ENCODE results near the gene TMEM89. TPM values are rescaled to one million over a fixed set of nuclear protein-coding genes. Genes with fewer than 3 reads are reported as not detected.

The TMEM89 gene
- total and polyA plus RNA-seq, 2 of the 13 experiments (the other 11 are each of a cell fraction or from before 2014, with no cell fraction given), result 0.31 to 0.59 TPM

DNA sequence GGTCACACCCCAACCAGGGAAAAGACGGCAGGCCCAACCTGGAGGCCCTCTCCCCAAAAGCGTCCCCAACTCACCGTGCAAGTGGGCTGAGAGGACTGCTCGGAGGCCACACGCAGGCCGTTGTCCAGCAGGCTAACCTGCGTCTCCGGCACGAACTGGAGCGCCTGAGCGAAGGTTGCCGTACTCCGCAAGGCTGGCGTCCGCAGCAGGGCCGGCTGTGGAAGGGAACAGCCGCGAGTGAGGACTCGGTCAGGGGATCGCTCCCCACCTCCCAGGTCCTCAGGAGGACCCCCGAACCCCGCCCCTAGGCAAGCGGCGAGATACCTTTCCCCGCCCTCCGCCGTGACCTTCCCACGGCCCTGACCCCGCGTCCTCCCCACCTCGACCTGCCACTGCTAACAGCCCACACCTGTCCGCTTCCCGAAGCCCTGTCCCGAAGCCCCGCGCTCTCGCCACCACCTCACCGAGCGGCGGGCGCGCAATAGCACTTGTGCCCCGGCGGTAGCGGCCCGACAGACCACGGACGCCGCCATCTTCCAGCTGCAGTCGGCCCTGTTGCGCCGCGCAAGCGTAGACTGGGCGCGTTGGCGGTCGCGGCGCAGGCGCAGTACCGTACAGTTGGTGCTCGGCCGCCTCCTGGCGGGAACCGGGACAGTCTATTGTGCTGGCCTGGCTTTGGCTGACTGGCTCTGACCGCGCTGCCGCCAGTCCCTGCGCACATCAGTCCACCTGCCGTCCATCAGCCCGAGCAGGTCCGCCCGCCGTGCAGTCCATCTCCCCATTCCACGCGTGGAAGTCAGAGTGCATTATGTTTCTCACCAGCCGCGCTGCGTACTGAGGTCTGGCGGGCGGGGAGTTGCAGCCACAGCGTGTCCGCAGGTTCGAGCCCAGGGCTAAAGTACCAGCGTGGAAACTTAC, 12.2 kb downstream of the TMEM89 start, which contains the start of gene UQCRC1 (continued):
- TF ChIP-seq, protein P1, sequence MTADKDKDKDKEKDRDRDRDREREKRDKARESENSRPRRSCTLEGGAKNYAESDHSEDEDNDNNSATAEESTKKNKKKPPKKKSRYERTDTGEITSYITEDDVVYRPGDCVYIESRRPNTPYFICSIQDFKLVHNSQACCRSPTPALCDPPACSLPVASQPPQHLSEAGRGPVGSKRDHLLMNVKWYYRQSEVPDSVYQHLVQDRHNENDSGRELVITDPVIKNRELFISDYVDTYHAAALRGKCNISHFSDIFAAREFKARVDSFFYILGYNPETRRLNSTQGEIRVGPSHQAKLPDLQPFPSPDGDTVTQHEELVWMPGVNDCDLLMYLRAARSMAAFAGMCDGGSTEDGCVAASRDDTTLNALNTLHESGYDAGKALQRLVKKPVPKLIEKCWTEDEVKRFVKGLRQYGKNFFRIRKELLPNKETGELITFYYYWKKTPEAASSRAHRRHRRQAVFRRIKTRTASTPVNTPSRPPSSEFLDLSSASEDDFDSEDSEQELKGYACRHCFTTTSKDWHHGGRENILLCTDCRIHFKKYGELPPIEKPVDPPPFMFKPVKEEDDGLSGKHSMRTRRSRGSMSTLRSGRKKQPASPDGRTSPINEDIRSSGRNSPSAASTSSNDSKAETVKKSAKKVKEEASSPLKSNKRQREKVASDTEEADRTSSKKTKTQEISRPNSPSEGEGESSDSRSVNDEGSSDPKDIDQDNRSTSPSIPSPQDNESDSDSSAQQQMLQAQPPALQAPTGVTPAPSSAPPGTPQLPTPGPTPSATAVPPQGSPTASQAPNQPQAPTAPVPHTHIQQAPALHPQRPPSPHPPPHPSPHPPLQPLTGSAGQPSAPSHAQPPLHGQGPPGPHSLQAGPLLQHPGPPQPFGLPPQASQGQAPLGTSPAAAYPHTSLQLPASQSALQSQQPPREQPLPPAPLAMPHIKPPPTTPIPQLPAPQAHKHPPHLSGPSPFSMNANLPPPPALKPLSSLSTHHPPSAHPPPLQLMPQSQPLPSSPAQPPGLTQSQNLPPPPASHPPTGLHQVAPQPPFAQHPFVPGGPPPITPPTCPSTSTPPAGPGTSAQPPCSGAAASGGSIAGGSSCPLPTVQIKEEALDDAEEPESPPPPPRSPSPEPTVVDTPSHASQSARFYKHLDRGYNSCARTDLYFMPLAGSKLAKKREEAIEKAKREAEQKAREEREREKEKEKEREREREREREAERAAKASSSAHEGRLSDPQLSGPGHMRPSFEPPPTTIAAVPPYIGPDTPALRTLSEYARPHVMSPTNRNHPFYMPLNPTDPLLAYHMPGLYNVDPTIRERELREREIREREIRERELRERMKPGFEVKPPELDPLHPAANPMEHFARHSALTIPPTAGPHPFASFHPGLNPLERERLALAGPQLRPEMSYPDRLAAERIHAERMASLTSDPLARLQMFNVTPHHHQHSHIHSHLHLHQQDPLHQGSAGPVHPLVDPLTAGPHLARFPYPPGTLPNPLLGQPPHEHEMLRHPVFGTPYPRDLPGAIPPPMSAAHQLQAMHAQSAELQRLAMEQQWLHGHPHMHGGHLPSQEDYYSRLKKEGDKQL (CRISPR knock-in tag; IDR thresholded peaks at IDR 0.05; ENCODE audit: low read depth), result no peak
- peak; percentile 91 for TF ChIP-seq HDAC1 (CRISPR knock-in tag; IDR thresholded peaks at IDR 0.05)
- TF ChIP-seq ZC3H4 (CRISPR knock-in tag; IDR thresholded peaks at IDR 0.05; ENCODE audit: borderline replicate concordance), result no peak
- peak; percentile 84 for TF ChIP-seq MED1 (CRISPR knock-in tag; IDR thresholded peaks at IDR 0.05)
- TF ChIP-seq ZNF614 (CRISPR knock-in tag; IDR thresholded peaks at IDR 0.05; ENCODE audit: borderline replicate concordance), result peak; percentile 39; the same call in 1 of the 2 replicates
- no peak for TF ChIP-seq SOX13 (IDR thresholded peaks at IDR 0.05)
- TF ChIP-seq SOX13 (CRISPR knock-in tag; conservative IDR thresholded peaks at IDR 0.05 in 1 of 2, IDR thresholded peaks at IDR 0.05 in 1 of 2), result peak in 1 of 2 experiments; percentile 52; a peak in 2 of 4 replicates
- TF ChIP-seq JUND (CRISPR knock-in tag; IDR thresholded peaks at IDR 0.05), result peak; percentile 53; the same call in 1 of the 2 replicates
- no peak for TF ChIP-seq CHCHD3 (CRISPR knock-in tag; IDR thresholded peaks at IDR 0.05)
- TF ChIP-seq, protein P2, sequence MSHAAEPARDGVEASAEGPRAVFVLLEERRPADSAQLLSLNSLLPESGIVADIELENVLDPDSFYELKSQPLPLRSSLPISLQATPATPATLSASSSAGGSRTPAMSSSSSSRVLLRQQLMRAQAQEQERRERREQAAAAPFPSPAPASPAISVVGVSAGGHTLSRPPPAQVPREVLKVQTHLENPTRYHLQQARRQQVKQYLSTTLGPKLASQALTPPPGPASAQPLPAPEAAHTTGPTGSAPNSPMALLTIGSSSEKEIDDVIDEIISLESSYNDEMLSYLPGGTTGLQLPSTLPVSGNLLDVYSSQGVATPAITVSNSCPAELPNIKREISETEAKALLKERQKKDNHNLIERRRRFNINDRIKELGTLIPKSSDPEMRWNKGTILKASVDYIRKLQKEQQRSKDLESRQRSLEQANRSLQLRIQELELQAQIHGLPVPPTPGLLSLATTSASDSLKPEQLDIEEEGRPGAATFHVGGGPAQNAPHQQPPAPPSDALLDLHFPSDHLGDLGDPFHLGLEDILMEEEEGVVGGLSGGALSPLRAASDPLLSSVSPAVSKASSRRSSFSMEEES (CRISPR knock-in tag; IDR thresholded peaks at IDR 0.05), result 0 out of 2 replicates have a peak, but pooled peaks have one; percentile 13
- TF ChIP-seq, protein P3, sequence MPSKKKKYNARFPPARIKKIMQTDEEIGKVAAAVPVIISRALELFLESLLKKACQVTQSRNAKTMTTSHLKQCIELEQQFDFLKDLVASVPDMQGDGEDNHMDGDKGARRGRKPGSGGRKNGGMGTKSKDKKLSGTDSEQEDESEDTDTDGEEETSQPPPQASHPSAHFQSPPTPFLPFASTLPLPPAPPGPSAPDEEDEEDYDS (CRISPR knock-in tag; IDR thresholded peaks at IDR 0.05), result peak; percentile 83
- peak; percentile 90 for TF ChIP-seq HIVEP1 (CRISPR knock-in tag; IDR thresholded peaks at IDR 0.05)
- TF ChIP-seq, protein P4, sequence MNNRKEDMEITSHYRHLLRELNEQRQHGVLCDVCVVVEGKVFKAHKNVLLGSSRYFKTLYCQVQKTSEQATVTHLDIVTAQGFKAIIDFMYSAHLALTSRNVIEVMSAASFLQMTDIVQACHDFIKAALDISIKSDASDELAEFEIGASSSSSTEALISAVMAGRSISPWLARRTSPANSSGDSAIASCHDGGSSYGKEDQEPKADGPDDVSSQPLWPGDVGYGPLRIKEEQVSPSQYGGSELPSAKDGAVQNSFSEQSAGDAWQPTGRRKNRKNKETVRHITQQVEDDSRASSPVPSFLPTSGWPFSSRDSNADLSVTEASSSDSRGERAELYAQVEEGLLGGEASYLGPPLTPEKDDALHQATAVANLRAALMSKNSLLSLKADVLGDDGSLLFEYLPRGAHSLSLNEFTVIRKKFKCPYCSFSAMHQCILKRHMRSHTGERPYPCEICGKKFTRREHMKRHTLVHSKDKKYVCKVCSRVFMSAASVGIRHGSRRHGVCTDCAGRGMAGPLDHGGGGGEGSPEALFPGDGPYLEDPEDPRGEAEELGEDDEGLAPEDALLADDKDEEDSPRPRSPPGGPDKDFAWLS (CRISPR knock-in tag; IDR thresholded peaks at IDR 0.05; ENCODE audit: borderline replicate concordance), result no peak
- no peak; the same call in 1 of the 2 replicates for TF ChIP-seq MEIS2 (CRISPR knock-in tag; IDR thresholded peaks at IDR 0.05)
- TF ChIP-seq, protein P5, sequence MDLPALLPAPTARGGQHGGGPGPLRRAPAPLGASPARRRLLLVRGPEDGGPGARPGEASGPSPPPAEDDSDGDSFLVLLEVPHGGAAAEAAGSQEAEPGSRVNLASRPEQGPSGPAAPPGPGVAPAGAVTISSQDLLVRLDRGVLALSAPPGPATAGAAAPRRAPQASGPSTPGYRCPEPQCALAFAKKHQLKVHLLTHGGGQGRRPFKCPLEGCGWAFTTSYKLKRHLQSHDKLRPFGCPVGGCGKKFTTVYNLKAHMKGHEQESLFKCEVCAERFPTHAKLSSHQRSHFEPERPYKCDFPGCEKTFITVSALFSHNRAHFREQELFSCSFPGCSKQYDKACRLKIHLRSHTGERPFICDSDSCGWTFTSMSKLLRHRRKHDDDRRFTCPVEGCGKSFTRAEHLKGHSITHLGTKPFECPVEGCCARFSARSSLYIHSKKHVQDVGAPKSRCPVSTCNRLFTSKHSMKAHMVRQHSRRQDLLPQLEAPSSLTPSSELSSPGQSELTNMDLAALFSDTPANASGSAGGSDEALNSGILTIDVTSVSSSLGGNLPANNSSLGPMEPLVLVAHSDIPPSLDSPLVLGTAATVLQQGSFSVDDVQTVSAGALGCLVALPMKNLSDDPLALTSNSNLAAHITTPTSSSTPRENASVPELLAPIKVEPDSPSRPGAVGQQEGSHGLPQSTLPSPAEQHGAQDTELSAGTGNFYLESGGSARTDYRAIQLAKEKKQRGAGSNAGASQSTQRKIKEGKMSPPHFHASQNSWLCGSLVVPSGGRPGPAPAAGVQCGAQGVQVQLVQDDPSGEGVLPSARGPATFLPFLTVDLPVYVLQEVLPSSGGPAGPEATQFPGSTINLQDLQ (CRISPR knock-in tag; IDR thresholded peaks at IDR 0.05), result peak; percentile 83
